ENCODE results near the gene LDLR.
A peak's percentile ranks its signal among the peaks of the same experiment; 100 is the strongest.
"Not testable (repeated sequence)": the region's sequence is repeated elsewhere in the genome, so short reads cannot be mapped to it uniquely, and the experiment has no call there.

Gene LDLR

GRCh38 chr19:11113140-11113708, 24.0 kb downstream of the LDLR start:
- no peak overlapping the region for H3K27ac ChIP-seq
- TF ChIP-seq, protein P1, sequence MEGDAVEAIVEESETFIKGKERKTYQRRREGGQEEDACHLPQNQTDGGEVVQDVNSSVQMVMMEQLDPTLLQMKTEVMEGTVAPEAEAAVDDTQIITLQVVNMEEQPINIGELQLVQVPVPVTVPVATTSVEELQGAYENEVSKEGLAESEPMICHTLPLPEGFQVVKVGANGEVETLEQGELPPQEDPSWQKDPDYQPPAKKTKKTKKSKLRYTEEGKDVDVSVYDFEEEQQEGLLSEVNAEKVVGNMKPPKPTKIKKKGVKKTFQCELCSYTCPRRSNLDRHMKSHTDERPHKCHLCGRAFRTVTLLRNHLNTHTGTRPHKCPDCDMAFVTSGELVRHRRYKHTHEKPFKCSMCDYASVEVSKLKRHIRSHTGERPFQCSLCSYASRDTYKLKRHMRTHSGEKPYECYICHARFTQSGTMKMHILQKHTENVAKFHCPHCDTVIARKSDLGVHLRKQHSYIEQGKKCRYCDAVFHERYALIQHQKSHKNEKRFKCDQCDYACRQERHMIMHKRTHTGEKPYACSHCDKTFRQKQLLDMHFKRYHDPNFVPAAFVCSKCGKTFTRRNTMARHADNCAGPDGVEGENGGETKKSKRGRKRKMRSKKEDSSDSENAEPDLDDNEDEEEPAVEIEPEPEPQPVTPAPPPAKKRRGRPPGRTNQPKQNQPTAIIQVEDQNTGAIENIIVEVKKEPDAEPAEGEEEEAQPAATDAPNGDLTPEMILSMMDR (IDR thresholded peaks at IDR 0.05) = no peak

GRCh38 chr19:11115042-11115441, 25.8 kb downstream of the LDLR start:
- TF ChIP-seq, protein P1 (IDR thresholded peaks at IDR 0.05) = no peak
- Histone ChIP-seq H3K27ac (no peak overlapping the region), H3K4me3 (no peak overlapping the region)
- DNase-seq (ENCODE audit: low spot score) = no peak

More at GRCh38 chr19:11113140-11113708, 24.0 kb downstream of the LDLR start:
- DNase-seq (ENCODE audit: low spot score) = no peak
- no peak overlapping the region for H3K4me3 ChIP-seq

DNA sequence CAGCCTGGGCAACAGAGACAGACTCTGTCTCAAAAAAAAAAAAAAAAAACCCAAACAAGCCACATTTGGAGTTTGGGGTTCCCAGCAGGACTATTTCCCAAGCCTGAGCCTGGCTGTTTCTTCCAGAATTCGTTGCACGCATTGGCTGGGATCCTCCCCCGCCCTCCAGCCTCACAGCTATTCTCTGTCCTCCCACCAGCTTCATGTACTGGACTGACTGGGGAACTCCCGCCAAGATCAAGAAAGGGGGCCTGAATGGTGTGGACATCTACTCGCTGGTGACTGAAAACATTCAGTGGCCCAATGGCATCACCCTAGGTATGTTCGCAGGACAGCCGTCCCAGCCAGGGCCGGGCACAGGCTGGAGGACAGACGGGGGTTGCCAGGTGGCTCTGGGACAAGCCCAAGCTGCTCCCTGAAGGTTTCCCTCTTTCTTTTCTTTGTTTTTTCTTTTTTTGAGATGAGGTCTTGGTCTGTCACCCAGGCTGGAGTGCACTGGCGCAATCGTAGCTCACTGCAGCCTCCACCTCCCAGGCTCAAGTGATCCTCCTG, 26.7 kb downstream of the LDLR start:
- DNase-seq (ENCODE audit: low spot score) = no peak
- no peak overlapping the region for H3K27ac ChIP-seq
- TF ChIP-seq, protein P1 (IDR thresholded peaks at IDR 0.05) = no peak
- H3K4me3 ChIP-seq = no peak overlapping the region

- H3K4me3 ChIP-seq = no peak overlapping the region
- no peak overlapping the region for H3K27ac ChIP-seq
- TF ChIP-seq, protein P1 (IDR thresholded peaks at IDR 0.05) = no peak
- DNase-seq (ENCODE audit: low spot score) = no peak
Observed at GRCh38 chr19:11116507-11116906, 27.2 kb downstream of the LDLR start.

DNA sequence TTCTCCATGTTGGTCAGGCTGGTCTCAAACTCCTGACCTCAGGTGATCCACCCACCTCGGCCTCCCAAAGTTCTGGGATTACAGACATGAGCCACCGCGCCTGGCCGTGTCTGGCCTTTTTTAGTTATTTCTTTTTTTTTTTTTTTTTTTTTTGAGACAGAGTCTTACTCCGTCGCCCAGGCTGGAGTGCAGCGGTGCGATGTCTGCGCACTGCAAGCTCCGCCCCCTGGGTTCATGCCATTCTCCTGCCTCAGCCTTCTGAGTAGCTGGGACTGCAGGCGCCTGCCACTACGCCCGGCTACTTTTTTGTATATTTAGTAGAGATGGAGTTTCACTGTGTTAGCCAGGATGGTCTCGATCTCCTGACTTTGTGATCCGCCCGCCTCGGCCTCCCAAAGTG, 32.7 kb downstream of the LDLR start:
- H3K4me3 ChIP-seq; H3K27ac ChIP-seq; DNase-seq (ENCODE audit: low spot score): not testable (repeated sequence)

DNA sequence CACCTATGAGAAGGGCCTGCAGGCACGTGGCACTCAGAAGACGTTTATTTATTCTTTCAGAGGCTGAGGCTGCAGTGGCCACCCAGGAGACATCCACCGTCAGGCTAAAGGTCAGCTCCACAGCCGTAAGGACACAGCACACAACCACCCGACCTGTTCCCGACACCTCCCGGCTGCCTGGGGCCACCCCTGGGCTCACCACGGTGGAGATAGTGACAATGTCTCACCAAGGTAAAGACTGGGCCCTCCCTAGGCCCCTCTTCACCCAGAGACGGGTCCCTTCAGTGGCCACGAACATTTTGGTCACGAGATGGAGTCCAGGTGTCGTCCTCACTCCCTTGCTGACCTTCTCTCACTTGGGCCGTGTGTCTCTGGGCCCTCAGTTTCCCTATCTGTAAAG, 33.9 kb downstream of the LDLR start:
- TF ChIP-seq, protein P1 (IDR thresholded peaks at IDR 0.05) = no peak
- Histone ChIP-seq H3K27ac (no peak overlapping the region), H3K4me3 (no peak overlapping the region)
- DNase-seq (ENCODE audit: low spot score) = no peak

DNA sequence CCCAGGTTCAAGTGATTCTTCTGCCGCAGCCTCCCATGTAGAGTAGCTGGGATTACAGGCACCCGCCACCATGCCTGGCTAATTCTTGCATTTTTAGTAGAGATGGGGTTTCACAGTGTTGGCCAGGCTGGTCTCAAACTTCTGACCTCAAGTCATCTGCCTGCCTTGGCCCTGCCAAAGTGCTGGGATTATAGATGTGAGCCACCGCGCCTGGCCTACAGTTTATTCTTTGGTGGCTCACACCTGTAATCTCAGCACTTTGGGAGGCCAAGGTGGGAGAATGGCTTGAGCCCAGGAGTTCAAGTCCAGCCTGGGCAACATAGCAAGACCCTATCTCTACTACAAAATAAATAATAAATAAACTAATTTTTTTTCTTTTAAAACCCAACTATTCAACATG, 34.9 kb downstream of the LDLR start:
- DNase-seq (ENCODE audit: low spot score); H3K27ac ChIP-seq; H3K4me3 ChIP-seq: not testable (repeated sequence)

DNA sequence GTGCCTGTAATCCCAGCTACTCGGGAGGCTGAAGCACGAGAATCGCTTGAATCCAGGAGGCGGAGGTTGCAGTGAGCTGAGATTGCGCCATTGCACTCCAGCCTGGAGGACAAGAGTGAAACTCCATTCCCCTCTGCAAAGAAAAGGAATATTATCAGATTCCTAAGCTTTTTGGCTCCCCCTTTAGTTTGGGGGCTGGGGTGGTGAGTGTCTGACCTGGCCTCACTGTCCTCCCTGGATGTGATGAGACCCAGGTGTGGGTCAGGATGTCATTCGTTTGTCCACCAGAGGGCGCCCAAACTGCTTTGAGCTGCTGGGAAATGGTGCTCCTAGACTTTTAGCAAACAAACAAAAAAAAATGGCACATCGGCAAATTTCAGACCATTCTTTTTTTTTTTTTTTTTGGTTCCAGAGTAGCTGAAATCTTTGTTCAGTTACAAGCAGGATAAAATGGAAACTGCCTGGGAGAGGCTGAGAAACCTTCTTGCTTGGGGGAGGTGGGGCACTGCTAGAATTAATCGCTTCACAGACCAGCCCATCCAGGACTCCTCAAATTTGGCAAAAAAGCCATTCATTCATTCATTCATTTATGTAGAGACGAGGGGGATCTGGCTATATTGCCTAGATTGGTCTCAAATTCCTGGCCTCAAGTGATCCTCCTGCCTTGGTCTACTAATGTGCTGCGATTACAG, 36.9 kb downstream of the LDLR start:
- no peak overlapping the region for H3K27ac ChIP-seq
- no peak overlapping the region for H3K4me3 ChIP-seq
- DNase-seq (ENCODE audit: low spot score) = no peak
- TF ChIP-seq, protein P1 (IDR thresholded peaks at IDR 0.05) = peak; percentile 39

All from coronary artery (tissue), 2 donors.